HL-60 (cell line): ENCODE results near the gene NGLY1.
A peak's percentile ranks its signal among the peaks of the same experiment; 100 is the strongest.

Source experiments
- DNase-seq, 2 experiments: peaks; one replicate each; pipeline ENCODE4 v3.0.0-alpha.2; 2010 to 2020; ENCODE audit warnings: low read depth in 1 of 2, low spot score in 1 of 2
- H3K27ac ChIP-seq: fragments of 250-450 bp; sonication (Bioruptor Pico); replicated peaks from 2 replicates; pipeline ENCODE4 v1.5.1; 2020; ENCODE audit warnings: mild to moderate bottlenecking, moderate library complexity
- H3K27me3 ChIP-seq: fragments of 250-450 bp; sonication (Bioruptor Pico); 2 replicates; pipeline ENCODE4 v1.5.1; 2021; ENCODE audit warnings: mild to moderate bottlenecking, moderate library complexity; ENCODE audit not compliant: insufficient read depth, poor library complexity, severe bottlenecking
- H3K4me3 ChIP-seq: replicated peaks from 2 replicates; pipeline ENCODE4 v1.5.1; 2011; ENCODE audit warnings: mild to moderate bottlenecking, control low read depth, low read length; ENCODE audit not compliant: insufficient read depth
- GABPA ChIP-seq: IDR thresholded peaks from 2 replicates; pipeline ENCODE4 v1.6.1; 2012; ENCODE audit warnings: low read depth
- POLR2AphosphoS5 ChIP-seq: IDR thresholded peaks from 2 replicates; pipeline ENCODE4 v1.6.1; 2012; ENCODE audit warnings: low read depth
- SPI1 ChIP-seq: IDR thresholded peaks from 2 replicates; pipeline ENCODE4 v1.6.1; 2012; ENCODE audit warnings: low read depth, mild to moderate bottlenecking, borderline replicate concordance
- TF ChIP-seq, protein P1 (sequence below): IDR thresholded peaks from one replicate; pipeline ENCODE4 v1.5.1; 2011; ENCODE audit warnings: low read length, control low read depth, inconsistent platforms; ENCODE audit not compliant: insufficient read depth
- TF ChIP-seq, protein P2 (sequence below): IDR thresholded peaks from 2 replicates; pipeline ENCODE4 v1.6.1; 2012; ENCODE audit warnings: low read depth; ENCODE audit not compliant: insufficient replicate concordance

The NGLY1 gene

DNA sequence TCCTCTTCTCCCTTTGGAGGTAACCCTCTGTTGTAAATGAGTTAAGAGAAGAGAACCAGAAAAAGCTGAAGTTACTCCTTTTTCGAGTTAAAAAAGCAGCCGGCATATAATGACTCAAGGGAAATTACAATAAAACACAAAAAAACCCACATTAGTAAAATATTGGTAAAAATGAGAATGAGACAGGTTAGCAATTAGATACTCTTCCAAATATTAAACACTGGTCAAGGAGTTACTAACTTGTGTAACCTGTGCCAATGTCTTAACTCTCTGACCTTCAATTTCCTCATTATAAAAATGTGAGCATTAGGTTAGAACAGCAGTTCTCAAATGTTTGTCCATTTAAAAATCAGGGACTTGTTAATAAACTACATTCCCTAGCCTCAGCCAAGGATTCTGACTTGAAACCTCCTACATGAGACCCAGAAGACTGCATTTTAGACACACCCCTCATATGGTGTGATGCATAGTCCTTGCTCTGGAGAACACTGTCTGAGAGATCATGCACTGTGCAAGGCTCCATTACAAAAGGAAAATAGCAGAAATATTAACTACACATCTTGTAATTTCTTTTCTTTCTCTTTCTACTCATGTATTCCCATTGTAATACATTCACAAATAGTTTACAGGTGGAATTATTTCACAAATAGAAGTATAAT lies 75.8 kb downstream of the NGLY1 start:
- no peak for DNase-seq
- Histone ChIP-seq H3K27me3 (no peaks in the 10 kb centered on the region), H3K4me3 (no peak overlapping the region), H3K27ac (no peak overlapping the region)
- no peak for TF ChIP-seq POLR2AphosphoS5
- no peak for TF ChIP-seq GABPA
- TF ChIP-seq, protein P1, sequence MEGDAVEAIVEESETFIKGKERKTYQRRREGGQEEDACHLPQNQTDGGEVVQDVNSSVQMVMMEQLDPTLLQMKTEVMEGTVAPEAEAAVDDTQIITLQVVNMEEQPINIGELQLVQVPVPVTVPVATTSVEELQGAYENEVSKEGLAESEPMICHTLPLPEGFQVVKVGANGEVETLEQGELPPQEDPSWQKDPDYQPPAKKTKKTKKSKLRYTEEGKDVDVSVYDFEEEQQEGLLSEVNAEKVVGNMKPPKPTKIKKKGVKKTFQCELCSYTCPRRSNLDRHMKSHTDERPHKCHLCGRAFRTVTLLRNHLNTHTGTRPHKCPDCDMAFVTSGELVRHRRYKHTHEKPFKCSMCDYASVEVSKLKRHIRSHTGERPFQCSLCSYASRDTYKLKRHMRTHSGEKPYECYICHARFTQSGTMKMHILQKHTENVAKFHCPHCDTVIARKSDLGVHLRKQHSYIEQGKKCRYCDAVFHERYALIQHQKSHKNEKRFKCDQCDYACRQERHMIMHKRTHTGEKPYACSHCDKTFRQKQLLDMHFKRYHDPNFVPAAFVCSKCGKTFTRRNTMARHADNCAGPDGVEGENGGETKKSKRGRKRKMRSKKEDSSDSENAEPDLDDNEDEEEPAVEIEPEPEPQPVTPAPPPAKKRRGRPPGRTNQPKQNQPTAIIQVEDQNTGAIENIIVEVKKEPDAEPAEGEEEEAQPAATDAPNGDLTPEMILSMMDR, result no peak
- TF ChIP-seq SPI1, result no peak
- TF ChIP-seq, protein P2, sequence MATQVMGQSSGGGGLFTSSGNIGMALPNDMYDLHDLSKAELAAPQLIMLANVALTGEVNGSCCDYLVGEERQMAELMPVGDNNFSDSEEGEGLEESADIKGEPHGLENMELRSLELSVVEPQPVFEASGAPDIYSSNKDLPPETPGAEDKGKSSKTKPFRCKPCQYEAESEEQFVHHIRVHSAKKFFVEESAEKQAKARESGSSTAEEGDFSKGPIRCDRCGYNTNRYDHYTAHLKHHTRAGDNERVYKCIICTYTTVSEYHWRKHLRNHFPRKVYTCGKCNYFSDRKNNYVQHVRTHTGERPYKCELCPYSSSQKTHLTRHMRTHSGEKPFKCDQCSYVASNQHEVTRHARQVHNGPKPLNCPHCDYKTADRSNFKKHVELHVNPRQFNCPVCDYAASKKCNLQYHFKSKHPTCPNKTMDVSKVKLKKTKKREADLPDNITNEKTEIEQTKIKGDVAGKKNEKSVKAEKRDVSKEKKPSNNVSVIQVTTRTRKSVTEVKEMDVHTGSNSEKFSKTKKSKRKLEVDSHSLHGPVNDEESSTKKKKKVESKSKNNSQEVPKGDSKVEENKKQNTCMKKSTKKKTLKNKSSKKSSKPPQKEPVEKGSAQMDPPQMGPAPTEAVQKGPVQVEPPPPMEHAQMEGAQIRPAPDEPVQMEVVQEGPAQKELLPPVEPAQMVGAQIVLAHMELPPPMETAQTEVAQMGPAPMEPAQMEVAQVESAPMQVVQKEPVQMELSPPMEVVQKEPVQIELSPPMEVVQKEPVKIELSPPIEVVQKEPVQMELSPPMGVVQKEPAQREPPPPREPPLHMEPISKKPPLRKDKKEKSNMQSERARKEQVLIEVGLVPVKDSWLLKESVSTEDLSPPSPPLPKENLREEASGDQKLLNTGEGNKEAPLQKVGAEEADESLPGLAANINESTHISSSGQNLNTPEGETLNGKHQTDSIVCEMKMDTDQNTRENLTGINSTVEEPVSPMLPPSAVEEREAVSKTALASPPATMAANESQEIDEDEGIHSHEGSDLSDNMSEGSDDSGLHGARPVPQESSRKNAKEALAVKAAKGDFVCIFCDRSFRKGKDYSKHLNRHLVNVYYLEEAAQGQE, result no peak

DNA sequence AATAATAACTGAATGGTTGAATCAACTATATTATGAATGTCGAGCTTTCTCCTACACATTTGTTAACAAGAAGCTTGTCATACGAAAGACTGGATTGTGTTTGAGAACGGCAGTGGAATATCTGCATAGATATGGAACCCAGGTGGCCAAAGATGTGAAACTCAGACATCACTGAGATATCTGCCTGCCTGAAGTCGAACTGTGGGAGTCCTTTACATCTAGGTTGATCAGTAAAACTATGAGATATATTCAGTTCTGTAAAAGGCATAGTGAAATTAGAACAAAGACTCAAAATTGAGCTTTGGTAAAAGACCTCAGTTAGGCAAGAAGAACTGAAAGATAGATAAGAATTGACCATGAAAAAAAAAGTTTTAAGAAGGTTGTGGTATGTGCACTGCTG lies 77.0 kb downstream of the NGLY1 start:
- DNase-seq, result no peak
- H3K4me3 ChIP-seq, result no peak overlapping the region
- H3K27me3 ChIP-seq, result no peaks in the 10 kb centered on the region
- TF ChIP-seq SPI1, result no peak
- TF ChIP-seq, protein P2, result no peak
- TF ChIP-seq GABPA, result no peak
- TF ChIP-seq POLR2AphosphoS5, result no peak
- TF ChIP-seq, protein P1, result no peak
- H3K27ac ChIP-seq, result no peak overlapping the region

DNA sequence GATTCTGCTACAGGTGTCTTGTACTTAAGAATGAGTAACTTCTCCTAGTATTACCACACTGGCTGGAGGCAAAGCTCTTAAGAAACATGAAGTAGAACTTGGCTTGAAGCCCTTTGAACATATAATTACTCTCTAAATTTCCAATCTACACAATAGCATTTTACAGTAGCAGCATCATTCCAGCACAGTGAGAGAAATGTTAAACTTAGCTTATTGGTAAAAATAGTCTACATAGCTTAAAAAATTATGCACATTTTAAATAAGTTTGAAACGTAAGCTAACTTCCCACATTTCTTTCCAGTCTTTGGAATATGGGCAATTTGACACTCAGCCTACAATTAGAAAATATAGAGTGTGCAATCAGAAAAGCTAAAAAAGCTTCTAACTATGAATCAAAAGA lies 85.7 kb downstream of the NGLY1 start:
- H3K4me3 ChIP-seq, result no peak overlapping the region
- no peak for DNase-seq
- H3K27ac ChIP-seq, result no peak overlapping the region
- no peak for TF ChIP-seq SPI1
- no peaks in the 10 kb centered on the region for H3K27me3 ChIP-seq

DNA sequence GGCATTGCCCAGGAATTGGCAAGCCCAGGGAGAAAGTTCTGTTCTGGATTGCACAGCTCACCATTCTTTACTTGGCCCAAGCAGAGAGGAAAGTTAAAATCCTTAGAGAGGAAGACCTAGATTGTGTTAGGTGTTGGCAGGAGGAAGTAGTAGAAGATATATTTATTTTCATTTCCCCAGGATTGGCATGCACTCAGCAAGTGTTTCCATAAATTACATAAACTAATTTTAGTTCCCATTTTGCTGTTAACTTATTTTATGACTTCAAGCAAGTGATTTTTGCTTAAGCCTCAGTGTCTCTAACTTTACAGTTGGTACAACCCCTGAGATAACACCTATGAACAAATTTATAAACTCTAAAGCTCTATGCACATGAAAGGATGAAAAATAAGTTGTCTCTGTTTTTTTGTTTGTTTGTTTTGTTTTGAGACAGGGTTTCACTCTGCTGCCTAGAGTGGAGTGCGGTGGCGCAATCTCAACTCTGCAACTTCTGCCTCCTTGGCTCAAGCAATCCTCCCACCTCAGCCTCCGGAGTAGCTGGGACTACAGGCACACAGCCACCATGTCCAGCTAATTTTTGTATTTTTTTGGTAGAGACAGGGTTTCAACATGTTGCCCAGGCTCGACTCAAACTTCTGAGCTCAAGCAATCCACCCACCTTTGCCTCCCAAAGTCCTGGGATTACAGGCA lies 87.4 kb downstream of the NGLY1 start:
- Histone ChIP-seq H3K27me3 (no peaks in the 10 kb centered on the region), H3K27ac (no peak overlapping the region), H3K4me3 (no peak overlapping the region)
- peak in 1 of 2 experiments; percentile 59 for DNase-seq
- TF ChIP-seq SPI1, result peak; percentile 4; the same call in 1 of the 2 replicates
- no peak for TF ChIP-seq POLR2AphosphoS5
- TF ChIP-seq, protein P2, result no peak
- no peak for TF ChIP-seq GABPA
- TF ChIP-seq, protein P1, result no peak
